HG03060 (cell line): ENCODE results near the gene METRNL.
"Not testable (repeated sequence)": the region's sequence is repeated elsewhere in the genome, so short reads cannot be mapped to it uniquely, and the experiment has no call there.

Experiments used
- ATAC-seq: cut with Tn5 transposase; IDR thresholded peaks from one replicate; pipeline ENCODE4 v1.9.1; 2021; ENCODE audit warnings: low read depth, moderate number of reproducible peaks; ENCODE audit not compliant: unreplicated experiment

METRNL gene

GRCh38 chr17:83065660-83066542 is 13.5 kb upstream of the METRNL start:
- ATAC-seq, result no peak

- not testable (repeated sequence) for ATAC-seq
Measured at GRCh38 chr17:83066543-83066890, 12.9 kb upstream of the METRNL start.

- ATAC-seq, result no peak
Measured at GRCh38 chr17:83067071-83067717, 12.2 kb upstream of the METRNL start.

GRCh38 chr17:83067718-83068261 is 11.6 kb upstream of the METRNL start:
- ATAC-seq, result no peak

GRCh38 chr17:83068641-83069570 is 10.5 kb upstream of the METRNL start:
- ATAC-seq, result no peak

- no peak for ATAC-seq
Measured at GRCh38 chr17:83069571-83069906, 9.9 kb upstream of the METRNL start.

GRCh38 chr17:83069931-83070742 is 9.3 kb upstream of the METRNL start:
- no peak for ATAC-seq

GRCh38 chr17:83070800-83071341 is 8.5 kb upstream of the METRNL start:
- no peak for ATAC-seq

- no peak for ATAC-seq
Measured at GRCh38 chr17:83071365-83071764, 8.0 kb upstream of the METRNL start.

- no peak for ATAC-seq
Measured at GRCh38 chr17:83071966-83072562, 7.3 kb upstream of the METRNL start.

- no peak for ATAC-seq
Measured at GRCh38 chr17:83072600-83073358, 6.6 kb upstream of the METRNL start.

- no peak for ATAC-seq
Measured at GRCh38 chr17:83073389-83074063, 5.9 kb upstream of the METRNL start.

GRCh38 chr17:83074486-83075223 is 4.8 kb upstream of the METRNL start:
- no peak for ATAC-seq

- no peak for ATAC-seq
Measured at GRCh38 chr17:83075270-83075880, 4.0 kb upstream of the METRNL start.

- no peak for ATAC-seq
Measured at GRCh38 chr17:83076938-83077337, 2.5 kb upstream of the METRNL start.

GRCh38 chr17:83077411-83077810 is 2.0 kb upstream of the METRNL start:
- ATAC-seq, result no peak

GRCh38 chr17:83077939-83078338 is 1.5 kb upstream of the METRNL start:
- ATAC-seq, result no peak
